HL-60 (cell line): Measurements from ENCODE around the gene ANGPTL1.

Source experiments
- DNase-seq, 2 experiments: peaks; one replicate each; pipeline ENCODE4 v3.0.0-alpha.2; 2010 to 2020; ENCODE audit warnings: low read depth in 1 of 2, low spot score in 1 of 2
- H3K27ac ChIP-seq: fragments of 250-450 bp; sonication (Bioruptor Pico); replicated peaks from 2 replicates; pipeline ENCODE4 v1.5.1; 2020; ENCODE audit warnings: mild to moderate bottlenecking, moderate library complexity
- H3K27me3 ChIP-seq: fragments of 250-450 bp; sonication (Bioruptor Pico); 2 replicates; pipeline ENCODE4 v1.5.1; 2021; ENCODE audit warnings: mild to moderate bottlenecking, moderate library complexity; ENCODE audit not compliant: insufficient read depth, poor library complexity, severe bottlenecking
- H3K4me3 ChIP-seq: replicated peaks from 2 replicates; pipeline ENCODE4 v1.5.1; 2011; ENCODE audit warnings: mild to moderate bottlenecking, control low read depth, low read length; ENCODE audit not compliant: insufficient read depth
- GABPA ChIP-seq: IDR thresholded peaks from 2 replicates; pipeline ENCODE4 v1.6.1; 2012; ENCODE audit warnings: low read depth
- POLR2AphosphoS5 ChIP-seq: IDR thresholded peaks from 2 replicates; pipeline ENCODE4 v1.6.1; 2012; ENCODE audit warnings: low read depth
- SPI1 ChIP-seq: IDR thresholded peaks from 2 replicates; pipeline ENCODE4 v1.6.1; 2012; ENCODE audit warnings: low read depth, mild to moderate bottlenecking, borderline replicate concordance
- TF ChIP-seq, protein P1 (sequence below): IDR thresholded peaks from 2 replicates; pipeline ENCODE4 v1.6.1; 2012; ENCODE audit warnings: low read depth; ENCODE audit not compliant: insufficient replicate concordance
- TF ChIP-seq, protein P2 (sequence below): IDR thresholded peaks from one replicate; pipeline ENCODE4 v1.5.1; 2011; ENCODE audit warnings: low read length, control low read depth, inconsistent platforms; ENCODE audit not compliant: insufficient read depth

ANGPTL1 gene

DNA sequence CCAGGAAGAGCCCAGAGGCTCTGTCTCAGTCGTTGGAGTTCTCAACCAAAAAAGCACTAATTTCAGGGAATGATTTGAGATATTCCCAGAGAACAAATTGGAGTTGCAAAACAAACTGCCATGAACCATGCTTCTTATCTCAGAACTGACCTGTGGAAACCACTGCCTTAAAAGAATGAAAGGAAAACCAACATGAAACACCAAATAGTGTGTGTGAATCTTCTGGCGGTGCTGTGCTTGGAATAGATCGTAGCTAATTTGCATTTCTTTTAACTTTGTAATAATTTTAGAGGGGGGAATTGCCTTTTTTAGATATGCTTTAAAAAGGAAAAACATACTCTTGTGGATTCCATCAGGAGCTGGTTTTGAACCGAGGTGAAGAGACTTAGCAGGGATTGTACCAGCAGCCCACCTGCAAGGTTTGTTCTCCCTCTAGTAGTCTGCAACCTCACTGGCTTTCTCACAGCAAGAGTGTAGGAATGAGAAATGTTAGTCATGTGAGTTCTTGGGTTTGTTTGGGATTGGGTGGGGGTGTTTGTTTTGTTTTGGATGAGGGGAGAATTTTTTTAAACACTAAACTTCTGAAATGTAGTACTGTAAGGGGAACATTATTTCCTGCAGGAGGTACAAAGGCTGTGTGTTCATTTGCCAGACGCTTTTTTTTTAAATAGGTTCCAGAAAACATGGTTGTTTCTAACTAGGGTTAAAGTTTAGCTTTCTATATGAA, 45.7 kb upstream of the ANGPTL1 start:
- no peaks in the 10 kb centered on the region for H3K27me3 ChIP-seq
- no peak overlapping the region for H3K27ac ChIP-seq
- DNase-seq = no peak
- TF ChIP-seq POLR2AphosphoS5 (no peak), GABPA (no peak), SPI1 (no peak)
- TF ChIP-seq, protein P1, sequence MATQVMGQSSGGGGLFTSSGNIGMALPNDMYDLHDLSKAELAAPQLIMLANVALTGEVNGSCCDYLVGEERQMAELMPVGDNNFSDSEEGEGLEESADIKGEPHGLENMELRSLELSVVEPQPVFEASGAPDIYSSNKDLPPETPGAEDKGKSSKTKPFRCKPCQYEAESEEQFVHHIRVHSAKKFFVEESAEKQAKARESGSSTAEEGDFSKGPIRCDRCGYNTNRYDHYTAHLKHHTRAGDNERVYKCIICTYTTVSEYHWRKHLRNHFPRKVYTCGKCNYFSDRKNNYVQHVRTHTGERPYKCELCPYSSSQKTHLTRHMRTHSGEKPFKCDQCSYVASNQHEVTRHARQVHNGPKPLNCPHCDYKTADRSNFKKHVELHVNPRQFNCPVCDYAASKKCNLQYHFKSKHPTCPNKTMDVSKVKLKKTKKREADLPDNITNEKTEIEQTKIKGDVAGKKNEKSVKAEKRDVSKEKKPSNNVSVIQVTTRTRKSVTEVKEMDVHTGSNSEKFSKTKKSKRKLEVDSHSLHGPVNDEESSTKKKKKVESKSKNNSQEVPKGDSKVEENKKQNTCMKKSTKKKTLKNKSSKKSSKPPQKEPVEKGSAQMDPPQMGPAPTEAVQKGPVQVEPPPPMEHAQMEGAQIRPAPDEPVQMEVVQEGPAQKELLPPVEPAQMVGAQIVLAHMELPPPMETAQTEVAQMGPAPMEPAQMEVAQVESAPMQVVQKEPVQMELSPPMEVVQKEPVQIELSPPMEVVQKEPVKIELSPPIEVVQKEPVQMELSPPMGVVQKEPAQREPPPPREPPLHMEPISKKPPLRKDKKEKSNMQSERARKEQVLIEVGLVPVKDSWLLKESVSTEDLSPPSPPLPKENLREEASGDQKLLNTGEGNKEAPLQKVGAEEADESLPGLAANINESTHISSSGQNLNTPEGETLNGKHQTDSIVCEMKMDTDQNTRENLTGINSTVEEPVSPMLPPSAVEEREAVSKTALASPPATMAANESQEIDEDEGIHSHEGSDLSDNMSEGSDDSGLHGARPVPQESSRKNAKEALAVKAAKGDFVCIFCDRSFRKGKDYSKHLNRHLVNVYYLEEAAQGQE = no peak
- TF ChIP-seq, protein P2, sequence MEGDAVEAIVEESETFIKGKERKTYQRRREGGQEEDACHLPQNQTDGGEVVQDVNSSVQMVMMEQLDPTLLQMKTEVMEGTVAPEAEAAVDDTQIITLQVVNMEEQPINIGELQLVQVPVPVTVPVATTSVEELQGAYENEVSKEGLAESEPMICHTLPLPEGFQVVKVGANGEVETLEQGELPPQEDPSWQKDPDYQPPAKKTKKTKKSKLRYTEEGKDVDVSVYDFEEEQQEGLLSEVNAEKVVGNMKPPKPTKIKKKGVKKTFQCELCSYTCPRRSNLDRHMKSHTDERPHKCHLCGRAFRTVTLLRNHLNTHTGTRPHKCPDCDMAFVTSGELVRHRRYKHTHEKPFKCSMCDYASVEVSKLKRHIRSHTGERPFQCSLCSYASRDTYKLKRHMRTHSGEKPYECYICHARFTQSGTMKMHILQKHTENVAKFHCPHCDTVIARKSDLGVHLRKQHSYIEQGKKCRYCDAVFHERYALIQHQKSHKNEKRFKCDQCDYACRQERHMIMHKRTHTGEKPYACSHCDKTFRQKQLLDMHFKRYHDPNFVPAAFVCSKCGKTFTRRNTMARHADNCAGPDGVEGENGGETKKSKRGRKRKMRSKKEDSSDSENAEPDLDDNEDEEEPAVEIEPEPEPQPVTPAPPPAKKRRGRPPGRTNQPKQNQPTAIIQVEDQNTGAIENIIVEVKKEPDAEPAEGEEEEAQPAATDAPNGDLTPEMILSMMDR = no peak
- no peak overlapping the region for H3K4me3 ChIP-seq

DNA sequence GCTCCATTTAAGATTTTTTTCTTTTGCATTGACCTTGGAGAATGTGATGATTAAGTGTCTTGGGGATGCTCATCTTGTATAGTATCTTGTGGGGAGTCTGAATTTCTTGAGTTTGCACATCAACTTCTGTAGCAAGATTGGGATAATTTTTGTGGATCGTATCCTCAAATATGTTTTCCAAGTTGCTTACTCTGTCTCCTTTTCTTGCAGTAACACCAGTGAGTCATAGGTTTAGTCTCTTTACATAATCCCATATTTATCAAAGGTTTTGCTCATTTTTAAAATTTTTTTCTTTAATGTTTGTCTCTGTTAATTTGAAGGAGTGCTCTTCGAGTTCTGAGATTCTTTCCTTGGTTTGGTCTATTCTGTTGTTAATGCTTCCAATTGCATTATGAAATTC, 41.7 kb upstream of the ANGPTL1 start:
- H3K4me3 ChIP-seq = no peak overlapping the region
- TF ChIP-seq POLR2AphosphoS5 (no peak), SPI1 (no peak), GABPA (no peak)
- TF ChIP-seq, protein P1 = no peak
- TF ChIP-seq, protein P2 = no peak
- no peak overlapping the region for H3K27ac ChIP-seq
- DNase-seq = no peak
- no peaks in the 10 kb centered on the region for H3K27me3 ChIP-seq

DNA sequence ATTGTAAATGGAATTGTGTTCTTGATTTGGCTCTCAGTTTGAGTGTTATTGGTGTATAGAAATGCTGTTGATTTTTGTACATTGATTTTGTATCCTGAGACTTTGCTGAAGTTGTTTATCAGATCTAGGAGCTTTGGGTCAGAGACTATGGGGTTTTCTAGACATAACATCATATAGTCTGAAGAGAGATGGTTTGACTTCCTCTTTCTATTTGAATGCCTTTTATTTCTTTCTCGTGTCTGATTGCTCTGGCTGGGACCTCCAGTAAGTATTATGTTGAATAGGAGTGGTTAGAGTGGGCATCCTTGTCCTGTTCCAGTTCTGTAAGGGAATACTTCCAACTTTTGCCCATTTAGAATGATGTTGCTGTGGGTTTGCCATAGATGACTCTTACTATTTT, 39.1 kb upstream of the ANGPTL1 start:
- no peak for DNase-seq
- no peak for TF ChIP-seq GABPA
- TF ChIP-seq, protein P1 = no peak
- TF ChIP-seq, protein P2 = no peak
- peak; percentile 57; the same call in 1 of the 2 replicates for TF ChIP-seq SPI1
- TF ChIP-seq POLR2AphosphoS5 = no peak
- Histone ChIP-seq H3K27me3 (no peaks in the 10 kb centered on the region), H3K27ac (no peak overlapping the region), H3K4me3 (no peak overlapping the region)
